Transverse colon (tissue), 4 donors: ENCODE measurements around the gene LRRC36. TPM values are rescaled to one million over a fixed set of nuclear protein-coding genes. Genes with fewer than 3 reads are reported as not detected.

Source experiments
- DNase-seq: peaks from one replicate; pipeline ENCODE4 v3.0.0-alpha.2; 2019
- H3K27ac ChIP-seq, 4 donors: fragments of 200-600 bp; sonication (generic); 2 replicates each; pipeline ENCODE4 v1.5.1; 2016 to 2018; ENCODE audit warnings: inconsistent platforms in 4 of 4
- H3K27me3 ChIP-seq: fragments of 200-600 bp; sonication (generic); 2 replicates; pipeline ENCODE4 v1.5.1; 2017; ENCODE audit warnings: inconsistent platforms
- H3K36me3 ChIP-seq, 4 donors: fragments of 200-600 bp; sonication (generic); 2 replicates each; pipeline ENCODE4 v1.5.1; 2017 to 2019; ENCODE audit warnings: inconsistent platforms in 4 of 4
- H3K4me1 ChIP-seq, 4 donors: fragments of 200-600 bp; sonication (generic); 2 replicates each; pipeline ENCODE4 v1.5.1; 2017 to 2020; ENCODE audit warnings: inconsistent platforms in 4 of 4
- H3K4me3 ChIP-seq, 4 donors: fragments of 200-600 bp; sonication (generic); 1 replicate in 1 of 4; 2 replicates in 3 of 4; pipeline versions ENCODE4 v1.5.1 to v1.6.1; 2017 to 2019; ENCODE audit warnings: inconsistent platforms in 4 of 4
- H3K9me3 ChIP-seq, 2 donors: fragments of 200-600 bp; sonication (generic); 2 replicates each; pipeline ENCODE4 v1.5.1; 2017 to 2019; ENCODE audit warnings: inconsistent platforms in 2 of 2
- CTCF ChIP-seq, 5 experiments: fragments of 200-600 bp in 3 of 5; fragments of 450-650 bp in 2 of 5; sonication (generic) in 3 of 5; IDR thresholded peaks; 1 replicate in 2 of 5; 2 replicates in 3 of 5; pipeline ENCODE4 v1.5.1; 2016 to 2017; ENCODE audit warnings: antibody characterized with exemption in 5 of 5, inconsistent platforms in 3 of 5, mild to moderate bottlenecking in 2 of 5, moderate library complexity in 1 of 5
- EP300 ChIP-seq: sonication (generic); formaldehyde crosslinking; IDR thresholded peaks from one replicate; pipeline ENCODE4 v1.6.1; 2017; ENCODE audit warnings: antibody characterized with exemption, low read depth
- POLR2A ChIP-seq: fragments of 450-650 bp; IDR thresholded peaks from one replicate; pipeline ENCODE4 v1.6.1; 2016; ENCODE audit warnings: antibody characterized with exemption, mild to moderate bottlenecking, moderate library complexity
- POLR2AphosphoS5 ChIP-seq, 3 donors: sonication (generic); formaldehyde crosslinking; IDR thresholded peaks; one replicate each; pipeline ENCODE4 v1.6.1; 2016; ENCODE audit warnings: antibody characterized with exemption in 3 of 3
- WGBS, 2 donors: methylation state at CpG; one replicate each; pipeline ENCODE4 v1.1.5; 2018; ENCODE audit warnings: low coverage in 1 of 2; 5-methylcytosine and 5-hydroxymethylcytosine counted together
- in situ Hi-C, 4 donors: fragments of 200-750 bp; cut with MboI; loops; one replicate each; pipeline versions ENCODE4 v1.15.0 to v1.15.1; 2017; ENCODE audit warnings: low sequenced_read_pairs in 3 of 4, low pct_ligation_motif_present in 1 of 4, low pct_unique_long_range_greater_than_20kb in 1 of 4
- intact Hi-C: fragments of 100-400 bp; cut with DNase I; formaldehyde crosslinking; loops from one replicate; pipeline ENCODE4 v1.15.1; 2023; ENCODE audit warnings: low total_unique reads
- total RNA-seq, 4 donors: library from RNA; depleted of rRNA; stranded (reverse); fragments of >200 nt; gene quantifications; one replicate each; pipeline ENCODE4 v1.1.0, GENCODE V29; 2016

Gene LRRC36
- total RNA-seq, 4 donors from 2014 or later: 0.79 TPM; not detected in 3

GRCh38 chr16:67278773-67279295 is 47.8 kb upstream of the LRRC36 start:
- Histone ChIP-seq H3K27me3 (no peaks in the 10 kb centered on the region), H3K36me3 (no peaks in the 10 kb centered on the region), H3K4me1 (peaks cover 0 to 23% (median 21%) of the 10 kb centered on the region in 4 donors), H3K9me3 (no peaks in the 10 kb centered on the region), H3K27ac (peak overlapping the region; percentile 52 to 78 (median 66)), H3K4me3 (peak overlapping the region; percentile 52 to 78 (median 58))
- DNase-seq: peak; percentile 40
- in situ Hi-C loops: loop anchor here in 1 of 4 donors (25.0 kb wide), 1 partner anchor 108 kb away; the partner anchor contains the start of gene TPPP3
- 21% methylated on average over 2 of the region's 42 CpGs; no CpG with 5 or more reads in 1 of the 2 donors for WGBS, 2 donors
- TF ChIP-seq CTCF (IDR thresholded peaks at IDR 0.05) (peak in 4 of 5 experiments; percentile 8 to 49 (median 28)), POLR2AphosphoS5 (IDR thresholded peaks at IDR 0.05) (no peak), POLR2A (no peak), EP300 (no peak)
- intact Hi-C loops: no loop called here

- Histone ChIP-seq H3K27me3 (no peaks in the 10 kb centered on the region), H3K36me3 (no peaks in the 10 kb centered on the region), H3K4me1 (peaks cover 0 to 23% (median 21%) of the 10 kb centered on the region in 4 donors), H3K4me3 (peak within 1 kb of the TSS; percentile 52 to 78 (median 58)), H3K9me3 (no peaks in the 10 kb centered on the region), H3K27ac (peak within 1 kb of the TSS; percentile 52 to 78 (median 66))
- 22% methylated on average over 43 of the region's 83 CpGs; no CpG with 5 or more reads in 1 of the 2 donors for WGBS, 2 donors
- TF ChIP-seq POLR2A (no peak), POLR2AphosphoS5 (IDR thresholded peaks at IDR 0.05) (peak in 2 of 3 donors; percentile 14 to 23), CTCF (IDR thresholded peaks at IDR 0.05) (peak in 4 of 5 experiments; percentile 59 to 84 (median 62)), EP300 (no peak)
- in situ Hi-C loops: loop anchor here in 1 of 4 donors (25.0 kb wide), 1 partner anchor 108 kb away; the partner anchor contains the start of gene TPPP3
- DNase-seq: peak; percentile 85
- intact Hi-C loops: loop anchor here (5.0 kb wide), 1 partner anchor 118 kb away; no protein-coding TSS in a partner anchor
These were observed 47.1 kb upstream of the LRRC36 start, which contains the start of gene PLEKHG4 for GRCh38 chr16:67279296-67280089. TSS of gene PLEKHG4 (plus strand) at chr16:67279532. CDS start at chr16:67280045, 513 bp downstream.

- Histone ChIP-seq H3K4me1 (peaks cover 0 to 23% (median 21%) of the 10 kb centered on the region in 4 donors), H3K9me3 (no peaks in the 10 kb centered on the region), H3K27ac (no peak overlapping the region), H3K36me3 (no peaks in the 10 kb centered on the region), H3K4me3 (no peak overlapping the region), H3K27me3 (no peaks in the 10 kb centered on the region)
- TF ChIP-seq POLR2AphosphoS5 (IDR thresholded peaks at IDR 0.05): no peak
- no peak for TF ChIP-seq CTCF (IDR thresholded peaks at IDR 0.05)
- TF ChIP-seq POLR2A: no peak
- TF ChIP-seq EP300: no peak
- in situ Hi-C loops (loop anchor here in 1 of 4 donors (25.0 kb wide), 1 partner anchor 107 kb away; the partner anchor contains the start of gene TPPP3), intact Hi-C loops (loop anchor here (5.0 kb wide), 1 partner anchor 117 kb away; no protein-coding TSS in a partner anchor)
- 90% methylated on average over 15 of the region's 15 CpGs; no CpG with 5 or more reads in 1 of the 2 donors for WGBS, 2 donors
- DNase-seq: no peak
These were observed 46.3 kb upstream of the LRRC36 start for GRCh38 chr16:67280090-67281015.
